Measurements from ENCODE around the gene PCMT1.

DNA sequence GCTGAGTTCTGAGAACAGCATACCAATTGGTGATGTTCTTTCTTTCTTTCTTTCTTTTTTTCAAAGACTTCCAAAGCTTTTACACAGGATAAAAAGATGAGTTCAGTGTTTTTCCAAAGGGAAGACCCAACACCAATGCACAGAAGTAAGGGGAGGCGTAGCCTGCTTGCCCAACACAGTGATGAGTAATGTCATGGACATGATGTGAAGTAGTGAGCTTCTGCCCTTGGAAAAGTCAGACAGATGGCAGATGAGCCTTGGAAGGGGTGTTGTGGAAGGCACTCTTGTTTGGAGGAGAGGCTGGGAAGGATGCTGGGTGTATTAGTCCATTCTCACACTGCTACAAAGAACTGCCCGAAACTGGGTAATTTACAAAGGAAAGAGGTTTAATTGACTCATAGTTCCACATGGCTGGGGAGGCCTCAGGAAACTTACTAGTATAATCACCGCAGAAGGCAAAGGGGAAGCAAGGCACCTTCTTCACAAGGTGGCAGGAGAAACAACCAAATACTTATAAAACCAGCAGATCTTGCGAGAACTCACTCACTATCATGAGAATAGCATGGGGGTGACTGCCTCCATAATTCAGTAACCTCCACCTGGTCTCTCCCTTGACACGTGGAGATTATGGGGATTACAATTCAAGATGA, 102.0 kb downstream of the PCMT1 start:
- TF ChIP-seq ZBTB11 (CRISPR knock-in tag; IDR thresholded peaks at IDR 0.05) (no peak), CHD2 (IDR thresholded peaks at IDR 0.05; ENCODE audit: borderline replicate concordance, low read depth, low read length) (no peak), ZBTB33 (IDR thresholded peaks at IDR 0.05) (no peak), BCL11A (IDR thresholded peaks at IDR 0.05; ENCODE audit: low read depth, low read length) (no peak), RAD51 (IDR thresholded peaks at IDR 0.05) (no peak), CTCF (IDR thresholded peaks at IDR 0.05 in 2 of 3, conservative IDR thresholded peaks at IDR 0.05 in 1 of 3; ENCODE audit: control insufficient read depth in 2 of 3, extremely low read depth in 1 of 3, insufficient read depth in 1 of 3, low read depth in 3 of 3, low read length in 3 of 3) (no peak), MXI1 (IDR thresholded peaks at IDR 0.05; ENCODE audit: low read depth, low read length) (no peak), RAD21 (IDR thresholded peaks at IDR 0.05; ENCODE audit: insufficient read depth, low read depth, low read length) (no peak), POLR2AphosphoS5 (IDR thresholded peaks at IDR 0.05; ENCODE audit: low read length) (no peak), MAX (IDR thresholded peaks at IDR 0.05; ENCODE audit: low read depth, low read length) (no peak), EP300 (IDR thresholded peaks at IDR 0.05; ENCODE audit: borderline replicate concordance in 1 of 2, control insufficient read depth in 1 of 2, low read depth in 2 of 2, low read length in 2 of 2) (no peak), SPI1 (IDR thresholded peaks at IDR 0.05; ENCODE audit: borderline replicate concordance, insufficient read depth, low read depth, low read length) (no peak), REST (IDR thresholded peaks at IDR 0.05; ENCODE audit: low read depth, low read length) (no peak)
- TF ChIP-seq, protein P1, sequence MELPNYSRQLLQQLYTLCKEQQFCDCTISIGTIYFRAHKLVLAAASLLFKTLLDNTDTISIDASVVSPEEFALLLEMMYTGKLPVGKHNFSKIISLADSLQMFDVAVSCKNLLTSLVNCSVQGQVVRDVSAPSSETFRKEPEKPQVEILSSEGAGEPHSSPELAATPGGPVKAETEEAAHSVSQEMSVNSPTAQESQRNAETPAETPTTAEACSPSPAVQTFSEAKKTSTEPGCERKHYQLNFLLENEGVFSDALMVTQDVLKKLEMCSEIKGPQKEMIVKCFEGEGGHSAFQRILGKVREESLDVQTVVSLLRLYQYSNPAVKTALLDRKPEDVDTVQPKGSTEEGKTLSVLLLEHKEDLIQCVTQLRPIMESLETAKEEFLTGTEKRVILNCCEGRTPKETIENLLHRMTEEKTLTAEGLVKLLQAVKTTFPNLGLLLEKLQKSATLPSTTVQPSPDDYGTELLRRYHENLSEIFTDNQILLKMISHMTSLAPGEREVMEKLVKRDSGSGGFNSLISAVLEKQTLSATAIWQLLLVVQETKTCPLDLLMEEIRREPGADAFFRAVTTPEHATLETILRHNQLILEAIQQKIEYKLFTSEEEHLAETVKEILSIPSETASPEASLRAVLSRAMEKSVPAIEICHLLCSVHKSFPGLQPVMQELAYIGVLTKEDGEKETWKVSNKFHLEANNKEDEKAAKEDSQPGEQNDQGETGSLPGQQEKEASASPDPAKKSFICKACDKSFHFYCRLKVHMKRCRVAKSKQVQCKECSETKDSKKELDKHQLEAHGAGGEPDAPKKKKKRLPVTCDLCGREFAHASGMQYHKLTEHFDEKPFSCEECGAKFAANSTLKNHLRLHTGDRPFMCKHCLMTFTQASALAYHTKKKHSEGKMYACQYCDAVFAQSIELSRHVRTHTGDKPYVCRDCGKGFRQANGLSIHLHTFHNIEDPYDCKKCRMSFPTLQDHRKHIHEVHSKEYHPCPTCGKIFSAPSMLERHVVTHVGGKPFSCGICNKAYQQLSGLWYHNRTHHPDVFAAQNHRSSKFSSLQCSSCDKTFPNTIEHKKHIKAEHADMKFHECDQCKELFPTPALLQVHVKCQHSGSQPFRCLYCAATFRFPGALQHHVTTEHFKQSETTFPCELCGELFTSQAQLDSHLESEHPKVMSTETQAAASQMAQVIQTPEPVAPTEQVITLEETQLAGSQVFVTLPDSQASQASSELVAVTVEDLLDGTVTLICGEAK (IDR thresholded peaks at IDR 0.05; ENCODE audit: borderline replicate concordance), result no peak
